HUDEP-2 (cell line): ENCODE data around the gene SNRNP70.
A peak's percentile ranks its signal among the peaks of the same experiment; 100 is the strongest.

Source experiments
- DNase-seq, 76 experiments: peaks; one replicate each; lab custom pipeline; 2025; ENCODE audit not compliant: unreplicated experiment in 76 of 76; lab: John Stamatoyannopoulos, UW

SNRNP70 gene

DNA sequence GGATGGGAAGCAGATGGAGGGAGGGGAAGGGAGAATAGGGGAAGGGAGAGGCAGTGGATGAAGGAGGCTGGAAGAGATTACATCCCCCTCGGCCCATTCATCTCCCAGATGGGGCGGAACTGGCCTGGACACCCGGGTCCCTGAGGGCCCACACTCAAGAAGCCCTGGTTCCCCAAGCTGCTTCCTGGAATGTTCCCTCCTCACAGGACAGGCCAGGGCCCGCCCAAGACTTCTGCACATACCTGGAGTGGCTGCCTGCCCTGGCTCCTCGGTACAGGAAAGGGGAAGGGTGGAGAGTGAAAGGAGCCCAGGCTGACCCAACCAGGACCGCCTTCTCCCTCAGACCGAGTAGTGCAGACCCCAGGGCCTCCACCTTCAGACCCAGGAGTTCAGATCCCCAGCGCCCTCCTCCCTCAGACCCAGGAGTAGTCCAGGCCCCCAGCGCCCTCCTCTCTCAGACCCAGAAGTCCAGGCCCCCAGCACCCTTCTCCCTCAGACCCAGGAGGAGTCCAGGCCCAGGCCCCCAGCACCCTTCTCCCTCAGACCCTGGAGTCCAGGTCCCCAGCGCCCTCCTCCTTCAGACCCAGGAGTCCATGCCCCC, 21.1 kb upstream of the SNRNP70 start:
- DNase-seq = no peak

DNA sequence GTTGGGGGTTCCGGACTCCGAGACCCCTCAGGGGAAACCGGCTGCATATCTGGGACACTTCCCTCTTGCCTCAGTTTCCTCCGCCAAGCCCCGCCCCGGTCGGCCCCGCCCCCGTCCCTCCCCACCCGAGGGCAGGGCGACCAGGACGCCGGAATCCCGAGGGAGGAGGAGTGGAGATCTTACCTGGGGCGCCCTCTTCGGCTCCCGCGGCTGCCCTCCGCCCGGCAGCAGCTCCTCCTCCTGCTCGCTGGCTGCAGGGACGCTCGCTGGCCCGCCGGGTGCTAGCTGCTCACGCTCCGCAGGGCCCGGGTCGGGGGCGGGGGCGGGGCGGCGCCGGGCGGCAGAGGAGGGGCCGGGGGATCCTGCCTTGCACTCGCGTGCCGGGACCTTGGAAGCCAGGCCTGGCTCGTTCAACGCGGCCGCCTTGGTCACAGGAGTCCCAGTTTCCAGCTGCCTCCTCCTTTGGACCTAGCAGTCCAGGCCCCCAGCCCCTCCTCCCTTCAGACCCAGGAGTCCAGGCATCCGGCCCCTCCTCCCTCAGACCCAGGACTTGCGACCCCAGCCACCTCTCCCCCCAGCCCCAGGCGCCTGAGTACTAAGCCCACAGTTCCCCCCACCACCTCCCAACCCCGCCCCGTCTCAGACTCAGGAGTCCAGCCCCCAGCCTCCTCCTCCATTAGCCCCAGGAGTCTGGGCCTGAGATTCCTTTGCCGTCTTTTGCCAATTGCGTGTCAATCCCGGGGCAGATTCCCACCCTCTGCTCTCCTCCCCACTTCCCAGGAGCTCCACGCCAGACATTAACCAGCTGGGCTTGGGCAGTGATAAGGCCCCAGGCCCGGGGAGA, 20.3 kb upstream of the SNRNP70 start, which contains the start of gene NTF4:
NTF4 (minus strand) TSS at position 51 of the 844 bp plus-strand sequence. CDS start 2,821 bp downstream, outside the sequence.
- no peak for DNase-seq

DNA sequence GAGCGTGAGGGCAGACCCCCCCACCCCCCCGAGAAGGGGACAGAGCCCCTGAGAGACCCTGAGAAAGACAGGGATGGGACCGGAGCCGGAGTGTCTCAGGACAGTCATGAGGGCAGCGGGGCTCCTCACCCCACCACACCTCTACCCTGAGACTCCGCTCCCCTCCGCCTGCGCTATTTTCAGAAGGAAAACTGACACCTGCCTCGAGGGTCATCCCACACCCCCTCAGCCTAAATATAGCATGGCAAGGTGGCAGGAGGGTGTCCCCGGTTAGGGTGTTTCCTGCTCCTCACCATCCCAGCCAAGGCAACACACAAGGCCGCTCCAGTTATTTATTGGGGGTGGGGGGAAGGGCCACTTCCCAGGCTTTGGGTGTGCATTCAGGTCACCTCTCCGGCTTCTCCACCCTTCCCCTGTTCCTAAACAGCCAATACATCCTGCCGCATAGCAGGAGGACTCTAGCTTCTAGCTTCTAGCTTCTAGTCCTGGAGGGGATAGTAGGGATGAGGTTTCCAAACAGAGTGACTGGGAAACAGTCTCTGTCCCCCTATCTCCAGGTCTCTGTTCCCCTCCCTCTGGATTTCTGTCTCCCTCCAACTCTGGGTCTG, 19.2 kb upstream of the SNRNP70 start:
- DNase-seq = no peak

DNA sequence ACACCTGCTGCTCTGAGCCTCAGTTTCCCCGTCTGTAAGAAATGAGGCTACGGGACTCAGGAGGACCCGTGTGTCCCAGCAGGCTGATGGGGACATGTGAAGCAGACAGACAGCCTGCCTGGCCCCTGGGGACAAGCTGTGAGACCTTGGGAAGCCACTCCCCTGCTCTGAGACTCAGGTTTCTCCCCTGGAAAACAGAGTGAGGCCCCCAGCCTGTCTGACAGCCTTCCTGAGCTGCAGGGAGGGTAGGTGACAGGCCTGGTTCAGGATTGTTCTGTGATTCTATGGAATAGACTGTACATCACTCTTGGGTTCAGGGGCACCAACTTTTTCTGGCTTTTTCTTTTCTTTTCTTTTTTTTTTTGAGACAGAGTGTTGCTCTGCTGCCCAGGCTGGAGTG, 17.7 kb upstream of the SNRNP70 start:
- no peak for DNase-seq

DNA sequence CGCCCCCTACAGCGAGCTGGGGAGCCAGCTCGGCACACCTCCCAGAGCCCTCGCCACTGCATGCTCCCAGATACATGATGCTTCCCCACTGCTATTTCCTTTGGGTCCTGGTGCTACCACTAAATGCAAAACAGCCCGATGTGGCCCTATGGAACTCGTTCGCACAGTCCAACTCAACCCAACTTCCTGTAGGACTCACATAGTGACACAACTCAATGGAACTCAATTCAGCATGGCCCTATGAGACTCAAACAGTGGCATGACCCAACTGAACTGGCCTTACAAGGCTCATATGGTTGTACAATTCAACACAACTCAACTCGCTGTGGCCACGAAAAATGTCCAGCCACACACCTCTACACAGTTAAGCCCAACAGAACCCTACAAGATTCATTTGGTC, 16.2 kb upstream of the SNRNP70 start:
- DNase-seq = no peak

DNA sequence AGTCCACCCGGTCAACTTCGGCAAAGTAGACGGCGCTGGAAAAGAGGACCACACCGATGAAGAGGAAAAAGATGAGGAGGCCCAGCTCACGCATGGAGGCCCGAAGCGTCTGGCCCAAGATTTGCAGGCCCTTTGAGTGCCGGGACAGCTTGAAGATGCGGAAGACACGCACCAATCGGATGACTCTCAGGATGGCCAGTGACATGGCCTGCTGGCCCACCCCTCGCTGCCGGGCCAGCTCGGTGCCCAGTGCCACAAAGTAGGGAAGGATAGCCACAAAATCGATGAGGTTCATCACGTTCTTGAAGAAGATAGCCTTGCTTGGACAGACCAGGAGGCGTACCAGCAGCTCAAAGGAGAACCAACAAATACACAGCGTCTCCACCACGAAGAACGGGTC, 14.8 kb upstream of the SNRNP70 start:
- DNase-seq = no peak

DNA sequence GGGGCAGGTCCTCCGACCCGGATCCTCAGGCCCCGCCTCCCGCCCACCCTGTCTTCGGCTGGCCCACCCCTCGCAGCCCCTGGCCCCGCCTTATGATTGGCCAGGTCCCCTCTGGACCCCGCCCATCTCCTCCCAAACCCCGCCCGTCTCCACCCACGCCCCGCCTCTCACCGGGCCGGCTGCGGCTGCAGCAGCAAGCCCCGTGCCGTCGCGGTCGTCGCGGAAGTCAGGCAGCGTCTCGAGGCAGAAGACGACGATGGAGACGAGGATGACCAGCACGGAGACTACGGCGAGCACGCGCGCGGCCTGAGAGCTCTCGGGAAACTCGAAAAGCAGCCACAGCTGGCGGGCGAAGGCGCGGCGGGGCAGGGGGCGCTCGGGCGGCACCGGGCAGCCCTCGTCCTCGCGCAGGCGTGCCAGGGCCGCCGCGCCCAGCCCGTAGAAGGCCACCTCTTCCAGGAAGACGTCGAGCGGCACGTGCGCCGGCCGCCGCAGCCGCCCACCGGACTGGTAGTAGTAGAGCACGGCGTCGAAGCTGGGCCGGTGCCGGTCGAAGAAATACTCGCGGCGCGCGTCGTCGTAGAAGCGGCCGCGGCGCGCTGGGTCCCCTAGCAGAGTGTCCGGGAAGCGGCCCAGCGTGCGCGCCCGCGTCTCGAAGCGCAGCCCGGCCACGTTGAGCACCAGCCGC, 13.2 kb upstream of the SNRNP70 start:
- peak in 25 of 76 experiments; percentile 8 to 63 (median 40) for DNase-seq

DNA sequence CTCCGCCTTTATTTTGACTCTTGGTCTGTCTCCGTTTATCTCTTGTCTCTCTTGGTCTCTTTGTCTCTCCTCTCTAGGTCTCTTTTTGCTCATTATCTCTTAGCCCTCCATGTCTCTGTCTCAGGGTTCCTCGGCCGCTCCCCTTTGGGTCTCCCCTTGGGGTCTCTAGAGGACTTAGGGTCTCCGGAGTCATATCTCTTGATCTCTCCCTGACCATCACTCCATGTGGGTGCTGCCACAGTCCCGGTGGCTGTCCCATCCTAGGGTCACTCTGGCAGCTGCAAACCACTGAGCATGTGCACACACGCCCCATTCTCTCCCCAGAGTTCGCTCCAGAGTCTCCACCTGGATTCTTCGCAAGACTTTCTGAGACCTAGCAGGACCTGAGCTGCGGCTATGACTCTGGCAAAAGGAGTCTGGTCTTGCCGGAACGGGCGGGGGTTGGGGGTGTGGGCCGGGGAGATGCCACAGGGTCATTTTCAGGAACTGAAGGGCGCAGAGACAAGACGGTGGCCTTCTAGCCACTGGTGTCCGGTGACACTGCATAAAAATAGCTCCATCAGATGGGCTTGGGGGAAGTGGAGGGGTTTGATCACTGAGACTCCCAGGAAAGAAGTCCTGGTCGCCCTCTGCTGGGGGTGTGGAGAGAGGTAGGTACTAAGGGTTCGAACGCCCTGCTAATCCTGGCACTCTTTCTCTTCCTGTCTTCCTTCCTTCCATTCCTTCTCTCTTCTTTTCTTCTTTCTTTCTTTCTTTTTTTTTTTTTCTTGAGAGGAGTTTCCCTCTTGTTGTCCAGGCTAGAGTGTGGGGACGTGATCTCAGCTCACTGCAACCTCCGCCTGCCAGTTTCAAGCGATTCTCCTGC, 11.5 kb upstream of the SNRNP70 start:
- peak in 19 of 76 experiments; percentile 11 to 42 (median 21) for DNase-seq

DNA sequence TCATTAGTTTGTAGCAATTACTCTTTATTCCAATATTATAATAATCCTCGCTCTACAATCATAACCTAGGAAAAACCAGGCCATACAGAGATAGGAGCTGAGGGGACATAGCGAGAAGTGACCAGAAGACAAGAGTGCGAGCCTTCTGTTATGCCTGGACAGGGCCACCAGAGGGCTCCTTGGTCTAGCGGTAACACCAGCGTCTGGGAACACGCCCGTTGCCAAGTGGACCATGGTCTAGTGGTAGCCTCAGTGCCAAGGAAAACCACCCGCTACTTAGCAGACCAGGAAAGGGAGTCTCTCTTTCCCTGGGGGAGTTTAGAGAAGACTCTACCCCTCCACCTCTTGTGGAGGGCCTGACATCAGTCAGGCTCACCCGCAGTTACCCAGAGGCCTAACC, 10.4 kb upstream of the SNRNP70 start:
- peak in 45 of 76 experiments; percentile 8 to 68 (median 45) for DNase-seq

DNA sequence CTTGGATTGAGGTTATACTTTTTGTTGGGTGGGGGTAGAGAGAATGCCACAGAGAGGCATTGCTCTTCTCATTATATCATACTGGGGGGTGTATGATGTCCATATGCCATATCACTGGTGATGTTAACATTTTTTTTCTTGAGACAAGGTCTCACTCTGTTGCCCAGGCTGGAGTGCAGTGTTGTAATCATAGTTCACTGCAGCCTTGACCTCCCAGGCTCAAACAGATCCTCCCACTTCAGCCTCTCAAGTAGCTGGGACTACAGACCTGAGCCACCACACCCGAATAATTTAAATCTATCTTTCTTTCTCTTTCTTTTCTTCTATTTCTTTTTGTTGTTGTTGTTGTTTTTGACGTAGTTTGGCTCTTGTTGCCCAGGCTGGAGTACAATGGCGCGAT, 4.9 kb upstream of the SNRNP70 start:
- no peak for DNase-seq

DNA sequence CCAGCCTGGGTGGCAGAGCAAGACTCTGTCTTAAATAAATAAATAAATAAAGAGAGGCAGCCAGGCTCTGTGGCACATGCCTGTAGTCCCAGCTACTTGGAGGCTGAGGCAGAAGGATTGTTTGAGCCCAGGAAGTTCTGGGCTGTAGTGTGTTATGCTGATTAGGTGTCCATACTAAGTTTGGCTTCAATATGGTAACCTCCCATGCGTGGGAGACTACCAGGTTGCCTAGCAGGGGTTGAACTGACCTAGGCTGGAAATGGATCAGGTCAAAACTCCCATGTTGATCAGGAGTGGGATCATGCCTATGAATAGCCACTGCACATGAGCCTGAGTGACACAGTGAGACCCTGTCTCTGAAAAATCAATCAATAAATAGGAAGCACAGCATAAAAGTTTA, 4.0 kb upstream of the SNRNP70 start:
- peak in 5 of 76 experiments; percentile 8 to 48 (median 18) for DNase-seq

DNA sequence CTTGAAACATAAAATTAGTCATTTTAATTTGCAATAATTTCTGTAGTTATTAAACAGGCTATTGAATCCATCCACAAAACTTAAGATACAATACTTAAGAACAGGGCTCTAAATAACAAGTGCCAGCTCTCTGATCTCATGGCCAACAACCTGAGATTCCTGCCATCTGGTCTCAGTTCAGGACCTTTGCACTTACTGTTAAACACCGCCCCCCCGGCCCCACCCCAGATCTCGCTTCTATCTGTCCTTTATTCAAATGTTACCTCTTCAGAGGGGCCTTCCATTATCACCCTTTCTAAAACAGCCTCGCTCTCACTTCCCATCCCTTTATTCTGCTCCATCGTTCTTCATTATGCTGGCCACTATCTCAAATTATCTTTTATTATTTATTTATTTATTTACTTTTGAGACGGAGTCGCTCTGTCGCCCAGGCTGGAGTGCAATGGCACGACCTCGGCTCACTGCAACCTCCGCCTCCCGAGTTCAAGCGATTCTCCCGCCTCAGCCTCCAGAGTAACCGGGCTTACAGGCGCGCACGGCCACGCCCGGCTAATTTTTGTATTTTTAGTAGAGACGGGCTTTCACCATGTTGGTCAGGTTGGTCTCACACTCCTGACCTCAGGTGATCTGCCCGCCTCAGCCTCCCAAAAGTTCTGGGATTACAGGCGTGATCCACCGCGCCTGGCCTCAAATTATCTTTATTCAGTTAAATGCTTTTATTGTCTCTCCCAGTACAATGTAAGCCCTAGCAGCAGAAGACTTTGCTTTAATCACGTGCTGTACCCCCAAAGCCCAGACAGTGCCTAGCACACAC, 838 bp upstream of the SNRNP70 start:
- no peak for DNase-seq

DNA sequence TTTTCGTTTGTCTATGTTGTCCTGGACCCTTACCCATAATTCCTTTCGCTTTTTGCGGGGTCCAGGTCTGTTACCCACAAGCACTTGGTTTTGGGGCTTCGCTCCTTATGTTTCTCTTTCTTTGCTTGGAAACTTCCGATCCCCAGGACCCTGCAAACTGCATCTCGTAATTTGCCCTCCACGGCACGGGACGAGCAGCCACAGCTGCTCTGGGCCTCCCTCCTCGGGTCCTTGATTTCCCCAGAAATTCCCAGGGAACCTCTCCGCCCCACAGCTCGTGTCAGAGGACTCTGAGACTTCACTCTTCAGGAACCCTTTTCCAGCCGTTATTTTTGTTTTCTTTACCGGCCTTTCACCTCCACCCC, 599 bp downstream of the SNRNP70 start:
- peak in 1 of 76 experiments; percentile 51 for DNase-seq

DNA sequence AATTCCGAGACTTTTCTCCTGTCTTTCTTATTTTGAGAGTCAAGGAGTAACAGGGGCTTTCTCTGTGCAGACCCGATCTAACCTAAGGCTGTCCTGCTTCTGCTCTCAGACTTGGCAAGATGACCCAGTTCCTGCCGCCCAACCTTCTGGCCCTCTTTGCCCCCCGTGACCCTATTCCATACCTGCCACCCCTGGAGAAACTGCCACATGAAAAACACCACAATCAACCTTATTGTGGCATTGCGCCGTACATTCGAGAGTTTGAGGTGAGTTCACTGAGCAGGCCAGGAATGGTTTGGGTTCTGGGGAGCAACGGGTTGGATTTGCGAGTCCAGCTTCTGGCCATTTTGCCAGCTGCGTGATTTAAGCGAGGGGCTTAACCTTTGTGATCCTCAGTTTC, 1.0 kb downstream of the SNRNP70 start:
- no peak for DNase-seq

DNA sequence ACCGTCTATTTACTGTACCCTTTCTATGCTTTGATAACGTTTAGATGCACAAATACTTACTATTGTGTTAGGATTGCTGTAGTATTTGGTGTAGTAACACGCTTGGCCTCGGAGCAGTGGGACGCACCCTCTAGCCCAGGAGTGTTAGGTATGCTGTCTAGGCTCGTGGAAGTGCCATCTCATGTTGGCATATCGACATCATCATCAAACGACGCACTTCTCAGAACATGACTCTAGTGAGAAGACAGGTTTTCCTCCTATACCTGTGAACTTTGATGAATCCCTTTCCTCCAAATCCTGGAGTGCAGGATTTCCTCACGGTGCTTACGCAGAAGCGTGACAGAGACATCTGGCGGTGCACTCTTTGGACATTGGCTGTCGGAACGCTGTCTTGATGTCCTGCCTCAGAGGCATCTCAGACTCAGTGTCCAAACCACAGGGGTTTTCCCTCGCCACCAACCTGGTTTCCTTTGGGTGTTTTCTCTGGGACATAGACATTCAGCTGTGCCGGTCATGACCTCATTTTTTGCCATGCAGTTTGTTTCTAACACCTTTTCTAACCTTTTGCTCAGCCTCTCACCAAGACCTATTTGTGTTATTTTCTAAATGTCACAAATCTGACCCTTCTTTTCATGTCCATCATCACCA, 6.3 kb downstream of the SNRNP70 start:
- no peak for DNase-seq

DNA sequence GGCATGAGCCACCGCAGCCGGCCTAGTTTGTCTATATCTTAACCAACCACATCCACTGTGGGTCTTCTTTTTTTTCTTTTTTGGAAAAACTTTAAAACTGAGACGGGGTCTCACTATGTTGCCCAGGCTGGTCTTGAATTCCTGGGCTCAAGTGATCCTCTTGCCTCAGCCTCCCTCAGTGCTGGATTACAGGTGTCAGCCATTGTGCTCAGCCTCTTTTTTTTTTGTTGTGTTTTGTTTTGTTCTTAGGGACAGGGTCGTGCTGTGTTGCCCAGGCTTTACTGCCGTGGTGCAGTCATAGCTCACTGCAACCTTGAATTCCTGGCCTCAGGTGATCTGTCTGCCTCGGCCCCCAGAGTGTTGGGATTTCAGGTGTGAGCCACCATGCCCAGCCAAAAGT, 7.4 kb downstream of the SNRNP70 start:
- no peak for DNase-seq

DNA sequence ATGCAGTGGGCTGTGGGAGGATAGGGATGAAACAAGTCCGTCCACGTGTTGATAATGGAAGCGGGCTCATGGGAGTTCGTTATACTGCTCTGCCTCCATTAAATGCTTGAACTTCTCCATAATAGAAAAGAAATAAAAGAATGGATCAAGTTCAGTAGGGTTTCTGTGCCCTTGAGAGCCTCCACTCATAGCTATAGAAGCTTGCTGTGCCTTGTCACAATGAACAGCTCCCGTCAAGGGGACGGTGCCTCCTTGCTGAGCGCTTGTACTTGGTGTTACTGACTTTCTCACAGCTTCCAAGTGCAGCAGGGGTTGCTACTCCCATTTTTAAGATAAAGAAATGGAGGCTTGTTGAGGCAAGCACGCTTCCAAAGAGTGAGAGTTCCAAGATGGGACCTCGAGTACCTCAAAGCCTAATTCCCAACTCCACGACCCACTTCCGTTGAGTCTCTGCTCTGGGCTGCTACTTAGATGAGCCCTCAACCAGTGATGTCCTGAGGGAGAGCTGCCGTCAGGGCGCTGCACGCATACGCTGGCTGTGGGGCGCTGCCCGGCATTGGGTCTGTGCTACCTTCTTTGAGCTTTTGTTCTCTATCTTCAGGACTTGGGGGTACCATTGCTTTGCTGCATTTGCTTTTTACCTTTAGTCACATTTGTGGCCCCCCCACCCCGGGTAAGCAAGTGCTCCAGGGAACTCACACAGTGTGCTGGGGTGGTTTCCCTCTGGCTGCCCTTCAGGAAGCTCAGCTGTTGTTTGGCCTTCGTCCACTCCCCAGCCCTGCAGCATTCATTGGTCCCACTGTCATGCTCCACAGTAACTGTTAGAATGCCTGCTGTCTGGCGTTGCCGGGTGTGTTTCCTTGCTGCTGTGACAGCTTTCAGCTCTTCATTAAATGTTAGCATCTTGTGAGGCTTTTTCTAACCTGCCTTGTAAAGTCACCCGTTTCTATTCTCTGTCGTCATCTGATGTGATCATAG, 9.5 kb downstream of the SNRNP70 start:
- DNase-seq = no peak
